Measurements from ENCODE around the gene ZNF652. TPM values are rescaled to one million over a fixed set of nuclear protein-coding genes. Genes with fewer than 3 reads are reported as not detected.

ZNF652 gene
- total RNA-seq, 1 experiment from 2014 or later, result 92.6 TPM

DNA sequence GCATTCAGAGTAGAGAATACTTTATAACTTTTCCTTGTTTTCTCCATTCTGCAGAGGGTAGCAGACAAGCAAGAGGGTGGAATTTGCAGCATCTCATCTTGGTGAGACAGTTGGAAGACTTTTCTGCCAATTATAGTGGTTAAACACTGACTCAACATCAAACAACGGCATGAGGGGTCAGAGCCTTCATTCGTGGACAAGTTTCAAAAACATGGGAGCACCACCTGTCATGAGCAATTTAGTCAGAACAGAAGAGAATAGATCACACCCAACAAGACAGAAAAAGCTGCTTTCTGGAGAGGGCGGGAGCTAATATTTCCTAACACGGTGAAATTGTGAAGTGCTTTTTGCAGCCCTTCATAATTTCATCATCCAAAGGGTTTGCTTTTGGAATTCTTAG is 17.9 kb upstream of the ZNF652 start:
- CTCF ChIA-PET, result no interaction called here
- no TSS peak for BruUV-seq (replicated peaks)
- TF ChIP-seq, protein P1, sequence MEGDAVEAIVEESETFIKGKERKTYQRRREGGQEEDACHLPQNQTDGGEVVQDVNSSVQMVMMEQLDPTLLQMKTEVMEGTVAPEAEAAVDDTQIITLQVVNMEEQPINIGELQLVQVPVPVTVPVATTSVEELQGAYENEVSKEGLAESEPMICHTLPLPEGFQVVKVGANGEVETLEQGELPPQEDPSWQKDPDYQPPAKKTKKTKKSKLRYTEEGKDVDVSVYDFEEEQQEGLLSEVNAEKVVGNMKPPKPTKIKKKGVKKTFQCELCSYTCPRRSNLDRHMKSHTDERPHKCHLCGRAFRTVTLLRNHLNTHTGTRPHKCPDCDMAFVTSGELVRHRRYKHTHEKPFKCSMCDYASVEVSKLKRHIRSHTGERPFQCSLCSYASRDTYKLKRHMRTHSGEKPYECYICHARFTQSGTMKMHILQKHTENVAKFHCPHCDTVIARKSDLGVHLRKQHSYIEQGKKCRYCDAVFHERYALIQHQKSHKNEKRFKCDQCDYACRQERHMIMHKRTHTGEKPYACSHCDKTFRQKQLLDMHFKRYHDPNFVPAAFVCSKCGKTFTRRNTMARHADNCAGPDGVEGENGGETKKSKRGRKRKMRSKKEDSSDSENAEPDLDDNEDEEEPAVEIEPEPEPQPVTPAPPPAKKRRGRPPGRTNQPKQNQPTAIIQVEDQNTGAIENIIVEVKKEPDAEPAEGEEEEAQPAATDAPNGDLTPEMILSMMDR (IDR thresholded peaks at IDR 0.05; ENCODE audit: insufficient read depth in 1 of 2, low read depth in 1 of 2, low read length in 1 of 2, severe bottlenecking in 1 of 2, unreplicated experiment in 1 of 2), result no peak

DNA sequence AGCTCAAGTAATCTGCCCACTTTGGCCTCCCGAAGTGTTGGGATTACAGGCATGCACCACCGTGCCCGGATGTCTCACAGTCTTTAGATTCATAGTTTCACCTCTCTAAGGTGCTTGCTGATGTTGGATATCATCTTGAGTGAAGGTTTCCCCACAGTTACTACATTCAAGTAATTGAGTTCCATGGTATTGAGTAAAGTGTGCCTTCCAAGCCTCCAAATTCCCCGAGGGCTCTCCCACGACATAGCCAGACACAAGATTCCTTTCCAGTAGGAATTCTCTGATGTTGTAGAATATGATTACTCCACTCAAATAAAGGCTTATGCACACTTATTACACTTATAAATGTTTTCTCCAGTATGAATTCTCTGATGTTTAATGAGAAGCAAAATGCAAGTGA is 16.3 kb upstream of the ZNF652 start:
- no TSS peak for BruUV-seq (replicated peaks)
- Mint-ChIP-seq H3K27ac (ENCODE audit: unreplicated experiment) (no peak overlapping the region), H3K27me3 (ENCODE audit: insufficient read depth, unreplicated experiment) (no peaks in the 10 kb centered on the region), H3K36me3 (ENCODE audit: insufficient read depth, unreplicated experiment) (no peaks in the 10 kb centered on the region), H3K4me1 (ENCODE audit: low read depth, unreplicated experiment) (peaks cover 5% of the 10 kb centered on the region), H3K4me3 (ENCODE audit: unreplicated experiment) (no peak overlapping the region), H3K9me3 (ENCODE audit: unreplicated experiment) (no peaks in the 10 kb centered on the region)
- Histone ChIP-seq H3K9me3 (no peaks in the 10 kb centered on the region), H3K27me3 (replicated peaks; ENCODE audit: control insufficient read depth, insufficient read depth, low read length) (no peaks in the 10 kb centered on the region), H3K4me1 (peaks cover 2% of the 10 kb centered on the region; the same call in 1 of the 2 replicates), H3K4me3 (ENCODE audit: low read depth, low read length) (no peak overlapping the region), H3K36me3 (ENCODE audit: control insufficient read depth, insufficient read depth, low read length) (no peaks in the 10 kb centered on the region)
- TF ChIP-seq, protein P1 (IDR thresholded peaks at IDR 0.05; ENCODE audit: insufficient read depth in 1 of 2, low read depth in 1 of 2, low read length in 1 of 2, severe bottlenecking in 1 of 2, unreplicated experiment in 1 of 2), result no peak
- intact Hi-C loops (cut with micrococcal nuclease; ENCODE audit: unreplicated experiment), result no loop called here
- no peak for DNase-seq
- POLR2A ChIA-PET, result no interaction called here
- CTCF ChIA-PET, result no interaction called here

More for the DNA sequence above, 17.9 kb upstream of the ZNF652 start:
- Mint-ChIP-seq H3K4me3 (ENCODE audit: unreplicated experiment) (no peak overlapping the region), H3K36me3 (ENCODE audit: insufficient read depth, unreplicated experiment) (no peaks in the 10 kb centered on the region), H3K9me3 (ENCODE audit: unreplicated experiment) (no peaks in the 10 kb centered on the region), H3K27me3 (ENCODE audit: insufficient read depth, unreplicated experiment) (no peaks in the 10 kb centered on the region), H3K27ac (ENCODE audit: unreplicated experiment) (no peak overlapping the region), H3K4me1 (ENCODE audit: low read depth, unreplicated experiment) (peaks cover 5% of the 10 kb centered on the region)
- intact Hi-C loops (cut with micrococcal nuclease; ENCODE audit: unreplicated experiment), result no loop called here
- Histone ChIP-seq H3K9me3 (no peaks in the 10 kb centered on the region), H3K27me3 (replicated peaks; ENCODE audit: control insufficient read depth, insufficient read depth, low read length) (no peaks in the 10 kb centered on the region), H3K4me3 (ENCODE audit: low read depth, low read length) (no peak overlapping the region), H3K36me3 (ENCODE audit: control insufficient read depth, insufficient read depth, low read length) (no peaks in the 10 kb centered on the region), H3K4me1 (peaks cover 2% of the 10 kb centered on the region; the same call in 1 of the 2 replicates)
- DNase-seq, result no peak
- POLR2A ChIA-PET, result interaction anchor here (0.6 kb wide), 1 partner anchor 27 kb away, joined by 3 read pairs; no protein-coding TSS in a partner anchor

DNA sequence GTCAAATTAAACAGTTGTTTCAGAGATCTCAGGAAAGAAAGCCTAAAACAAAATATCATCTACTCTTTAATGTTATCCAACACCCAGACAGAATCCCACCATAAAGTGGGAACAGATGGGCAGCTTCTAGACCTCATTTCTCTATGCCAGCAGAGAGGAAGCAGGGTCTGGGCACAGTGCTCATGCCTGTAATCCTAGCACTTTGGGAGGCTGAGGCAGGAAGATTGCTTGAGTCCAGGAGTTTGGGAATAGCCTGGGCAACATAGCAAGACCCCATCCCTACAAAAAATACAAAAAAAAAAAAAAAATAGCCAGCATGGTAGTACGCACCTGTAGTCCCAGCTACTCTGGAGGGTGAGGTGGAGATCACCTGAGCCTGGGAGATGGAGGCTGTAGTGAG is 13.5 kb upstream of the ZNF652 start:
- ChIA-PET POLR2A (no interaction called here), CTCF (interaction anchor here (0.7 kb wide), 1 partner anchor 774 kb away, joined by 7 read pairs; no protein-coding TSS in a partner anchor)
- no peaks in the 10 kb centered on the region for H3K36me3 ChIP-seq (ENCODE audit: control insufficient read depth, insufficient read depth, low read length)
- no peaks in the 10 kb centered on the region for H3K36me3 Mint-ChIP-seq (ENCODE audit: insufficient read depth, unreplicated experiment)
- peaks cover 5% of the 10 kb centered on the region for H3K4me1 Mint-ChIP-seq (ENCODE audit: low read depth, unreplicated experiment)
- no peaks in the 10 kb centered on the region for H3K27me3 Mint-ChIP-seq (ENCODE audit: insufficient read depth, unreplicated experiment)
- TF ChIP-seq, protein P1 (IDR thresholded peaks at IDR 0.05; ENCODE audit: insufficient read depth in 1 of 2, low read depth in 1 of 2, low read length in 1 of 2, severe bottlenecking in 1 of 2, unreplicated experiment in 1 of 2), result no peak
- no peaks in the 10 kb centered on the region for H3K9me3 ChIP-seq
- no peak overlapping the region for H3K4me3 ChIP-seq (ENCODE audit: low read depth, low read length)
- no peak overlapping the region for H3K4me3 Mint-ChIP-seq (ENCODE audit: unreplicated experiment)
- BruUV-seq (replicated peaks), result no TSS peak
- peak in 1 of 2 experiments; percentile 14 for DNase-seq
- intact Hi-C loops (cut with micrococcal nuclease; ENCODE audit: unreplicated experiment), result no loop called here
- H3K4me1 ChIP-seq, result no peaks in the 10 kb centered on the region
- H3K9me3 Mint-ChIP-seq (ENCODE audit: unreplicated experiment), result no peaks in the 10 kb centered on the region
- no peaks in the 10 kb centered on the region for H3K27me3 ChIP-seq (replicated peaks; ENCODE audit: control insufficient read depth, insufficient read depth, low read length)
- no peak overlapping the region for H3K27ac Mint-ChIP-seq (ENCODE audit: unreplicated experiment)
